GM18873 (cell line): ENCODE results near the gene MED8.

Source experiments
- ATAC-seq: cut with Tn5 transposase; IDR thresholded peaks from one replicate; pipeline ENCODE4 v1.9.1; 2021; ENCODE audit warnings: mild to moderate bottlenecking, moderate library complexity, moderate number of reproducible peaks; ENCODE audit not compliant: unreplicated experiment, low FRiP score

Gene MED8

GRCh38 chr1:43363283-43363934 lies 26.2 kb downstream of the MED8 start:
- ATAC-seq = no peak

- ATAC-seq = no peak
Observed at GRCh38 chr1:43360616-43361015, 29.0 kb downstream of the MED8 start.

GRCh38 chr1:43359696-43360095 lies 29.9 kb downstream of the MED8 start:
- no peak for ATAC-seq

GRCh38 chr1:43358746-43359693 lies 30.6 kb downstream of the MED8 start, which contains the start of gene CDC20:
Gene CDC20 (plus strand): TSS chr1:43358981. CDS start chr1:43359216, 235 bp downstream.
- peak; percentile 91 for ATAC-seq

GRCh38 chr1:43358121-43358745 lies 31.4 kb downstream of the MED8 start:
- no peak for ATAC-seq

- ATAC-seq = no peak
Observed at GRCh38 chr1:43357251-43357650, 32.3 kb downstream of the MED8 start.

- no peak for ATAC-seq
Observed at GRCh38 chr1:43354936-43355335, 34.7 kb downstream of the MED8 start.

- ATAC-seq = no peak
Observed at GRCh38 chr1:43354471-43354870, 35.1 kb downstream of the MED8 start.

GRCh38 chr1:43352881-43353280 lies 36.7 kb downstream of the MED8 start:
- no peak for ATAC-seq

- no peak for ATAC-seq
Observed at GRCh38 chr1:43352351-43352705, 37.3 kb downstream of the MED8 start.

- no peak for ATAC-seq
Observed at GRCh38 chr1:43351421-43352350, 37.9 kb downstream of the MED8 start.

GRCh38 chr1:43350976-43351375 lies 38.6 kb downstream of the MED8 start:
- no peak for ATAC-seq

- ATAC-seq = no peak
Observed at GRCh38 chr1:43349594-43350306, 39.9 kb downstream of the MED8 start.

- peak; percentile 52 for ATAC-seq
Observed at GRCh38 chr1:43348809-43349593, 40.6 kb downstream of the MED8 start.

GRCh38 chr1:43348343-43348808 lies 41.2 kb downstream of the MED8 start:
- no peak for ATAC-seq

- ATAC-seq = no peak
Observed at GRCh38 chr1:43346636-43347035, 43.0 kb downstream of the MED8 start.

GRCh38 chr1:43345120-43345519 lies 44.5 kb downstream of the MED8 start:
- no peak for ATAC-seq

GRCh38 chr1:43344267-43344850 lies 45.2 kb downstream of the MED8 start:
- no peak for ATAC-seq
